Measurements from ENCODE around the gene PRKAG1.

GRCh38 chr12:48961331-48961730, 57.2 kb downstream of the PRKAG1 start:
- TF ChIP-seq, protein P1, sequence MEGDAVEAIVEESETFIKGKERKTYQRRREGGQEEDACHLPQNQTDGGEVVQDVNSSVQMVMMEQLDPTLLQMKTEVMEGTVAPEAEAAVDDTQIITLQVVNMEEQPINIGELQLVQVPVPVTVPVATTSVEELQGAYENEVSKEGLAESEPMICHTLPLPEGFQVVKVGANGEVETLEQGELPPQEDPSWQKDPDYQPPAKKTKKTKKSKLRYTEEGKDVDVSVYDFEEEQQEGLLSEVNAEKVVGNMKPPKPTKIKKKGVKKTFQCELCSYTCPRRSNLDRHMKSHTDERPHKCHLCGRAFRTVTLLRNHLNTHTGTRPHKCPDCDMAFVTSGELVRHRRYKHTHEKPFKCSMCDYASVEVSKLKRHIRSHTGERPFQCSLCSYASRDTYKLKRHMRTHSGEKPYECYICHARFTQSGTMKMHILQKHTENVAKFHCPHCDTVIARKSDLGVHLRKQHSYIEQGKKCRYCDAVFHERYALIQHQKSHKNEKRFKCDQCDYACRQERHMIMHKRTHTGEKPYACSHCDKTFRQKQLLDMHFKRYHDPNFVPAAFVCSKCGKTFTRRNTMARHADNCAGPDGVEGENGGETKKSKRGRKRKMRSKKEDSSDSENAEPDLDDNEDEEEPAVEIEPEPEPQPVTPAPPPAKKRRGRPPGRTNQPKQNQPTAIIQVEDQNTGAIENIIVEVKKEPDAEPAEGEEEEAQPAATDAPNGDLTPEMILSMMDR (conservative IDR thresholded peaks at IDR 0.05; ENCODE audit: low read length) = no peak
- TF ChIP-seq EZH2phosphoT487 (IDR thresholded peaks at IDR 0.05; ENCODE audit: borderline replicate concordance, low read depth, low read length) = no peak

All from OCI-LY7 (cell line).